Testis (tissue), 2 donors: ENCODE results near the gene WFDC10B.

Experiments used
- CTCF ChIP-seq, 3 experiments: fragments of 450-650 bp in 2 of 3; fragments of 200-600 bp in 1 of 3; sonication (generic) in 1 of 3; IDR thresholded peaks; one replicate each; pipeline ENCODE4 v1.5.1; 2016 to 2019; ENCODE audit warnings: antibody characterized with exemption in 3 of 3, mild to moderate bottlenecking in 2 of 3, moderate library complexity in 1 of 3
- POLR2A ChIP-seq: fragments of 450-650 bp; IDR thresholded peaks from one replicate; pipeline ENCODE4 v1.6.1; 2017; ENCODE audit warnings: antibody characterized with exemption, mild to moderate bottlenecking, moderate library complexity

- no peak for TF ChIP-seq CTCF (IDR thresholded peaks at IDR 0.05)
- TF ChIP-seq POLR2A, result no peak
Observed at GRCh38 chr20:45727044-45727443, 22.2 kb upstream of the WFDC10B start.
